KMS-11 (cell line): ENCODE data around the gene PLGRKT.

Source experiments
- H2AFZ ChIP-seq: fragments of 200-600 bp; sonication (generic); 2 replicates; pipeline ENCODE4 v1.6.1; 2016; ENCODE audit warnings: antibody characterized with exemption, mixed run types, low read depth
- H3K27ac ChIP-seq: fragments of 200-600 bp; sonication (generic); 2 replicates; pipeline ENCODE4 v1.6.1; 2016; ENCODE audit warnings: mild to moderate bottlenecking, mixed run types
- H3K27me3 ChIP-seq: fragments of 200-600 bp; sonication (generic); 2 replicates; pipeline ENCODE4 v1.6.1; 2017; ENCODE audit warnings: mild to moderate bottlenecking, low read depth, mixed run types, moderate library complexity; ENCODE audit not compliant: insufficient read depth
- H3K36me3 ChIP-seq: fragments of 200-600 bp; sonication (generic); 2 replicates; pipeline ENCODE4 v1.6.1; 2017; ENCODE audit warnings: mild to moderate bottlenecking, mixed run types; ENCODE audit not compliant: insufficient read depth
- H3K4me1 ChIP-seq: fragments of 200-600 bp; sonication (generic); 2 replicates; pipeline ENCODE4 v1.6.1; 2016; ENCODE audit warnings: mild to moderate bottlenecking, low read depth, mixed run types; ENCODE audit not compliant: poor library complexity, severe bottlenecking
- H3K4me2 ChIP-seq: fragments of 200-600 bp; sonication (generic); 2 replicates; pipeline ENCODE4 v1.7.0; 2016; ENCODE audit warnings: mild to moderate bottlenecking, mixed run types
- H3K4me3 ChIP-seq: fragments of 200-600 bp; sonication (generic); IDR thresholded peaks from 2 replicates; pipeline ENCODE4 v1.6.1; 2017; ENCODE audit warnings: low read depth, low read length, mixed read lengths; ENCODE audit not compliant: insufficient read depth
- H3K79me2 ChIP-seq: fragments of 200-600 bp; sonication (generic); 2 replicates; pipeline ENCODE4 v1.6.1; 2016; ENCODE audit warnings: low read depth, mixed run types; ENCODE audit not compliant: insufficient read depth
- H3K9ac ChIP-seq: fragments of 200-600 bp; sonication (generic); 2 replicates; pipeline ENCODE4 v1.6.1; 2016; ENCODE audit warnings: mild to moderate bottlenecking, mixed run types
- H4K20me1 ChIP-seq: fragments of 200-600 bp; sonication (generic); 2 replicates; pipeline ENCODE4 v1.6.1; 2016; ENCODE audit warnings: mild to moderate bottlenecking, mixed run types; ENCODE audit not compliant: insufficient read depth
- TF ChIP-seq, protein P1 (sequence below): fragments of 200-600 bp; sonication (generic); conservative IDR thresholded peaks from 2 replicates; pipeline ENCODE4 v1.6.1; 2017; ENCODE audit warnings: low read depth, mild to moderate bottlenecking, antibody characterized with exemption, low read length, moderate library complexity, mixed read lengths

PLGRKT gene

DNA sequence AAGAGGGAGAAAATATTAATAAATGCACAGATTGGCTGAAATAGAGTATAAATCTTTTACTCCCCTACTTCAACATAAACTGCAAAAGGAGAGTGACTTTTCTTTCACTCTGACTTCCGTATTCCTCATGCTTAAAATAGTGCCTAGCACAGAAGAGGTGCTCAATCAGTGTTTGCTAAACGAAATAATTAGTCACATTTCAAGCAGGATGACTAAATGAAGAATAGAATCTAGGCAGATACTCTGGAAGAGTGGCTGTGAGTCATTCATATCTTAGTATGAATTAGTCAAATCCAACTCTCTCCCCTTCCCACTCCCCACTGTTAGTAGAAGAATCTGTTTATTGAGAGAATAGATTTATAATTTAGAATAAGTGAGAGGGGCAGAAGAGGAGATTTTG, 17.5 kb upstream of the PLGRKT start:
- H3K9ac ChIP-seq = no peak overlapping the region
- H3K27me3 ChIP-seq = no peaks in the 10 kb centered on the region
- no peaks in the 10 kb centered on the region for H4K20me1 ChIP-seq
- H2AFZ ChIP-seq = no peak overlapping the region
- no peak overlapping the region for H3K27ac ChIP-seq
- H3K4me3 ChIP-seq = no peak overlapping the region
- H3K4me1 ChIP-seq = peaks cover 13% of the 10 kb centered on the region
- no peak overlapping the region for H3K4me2 ChIP-seq
- TF ChIP-seq, protein P1, sequence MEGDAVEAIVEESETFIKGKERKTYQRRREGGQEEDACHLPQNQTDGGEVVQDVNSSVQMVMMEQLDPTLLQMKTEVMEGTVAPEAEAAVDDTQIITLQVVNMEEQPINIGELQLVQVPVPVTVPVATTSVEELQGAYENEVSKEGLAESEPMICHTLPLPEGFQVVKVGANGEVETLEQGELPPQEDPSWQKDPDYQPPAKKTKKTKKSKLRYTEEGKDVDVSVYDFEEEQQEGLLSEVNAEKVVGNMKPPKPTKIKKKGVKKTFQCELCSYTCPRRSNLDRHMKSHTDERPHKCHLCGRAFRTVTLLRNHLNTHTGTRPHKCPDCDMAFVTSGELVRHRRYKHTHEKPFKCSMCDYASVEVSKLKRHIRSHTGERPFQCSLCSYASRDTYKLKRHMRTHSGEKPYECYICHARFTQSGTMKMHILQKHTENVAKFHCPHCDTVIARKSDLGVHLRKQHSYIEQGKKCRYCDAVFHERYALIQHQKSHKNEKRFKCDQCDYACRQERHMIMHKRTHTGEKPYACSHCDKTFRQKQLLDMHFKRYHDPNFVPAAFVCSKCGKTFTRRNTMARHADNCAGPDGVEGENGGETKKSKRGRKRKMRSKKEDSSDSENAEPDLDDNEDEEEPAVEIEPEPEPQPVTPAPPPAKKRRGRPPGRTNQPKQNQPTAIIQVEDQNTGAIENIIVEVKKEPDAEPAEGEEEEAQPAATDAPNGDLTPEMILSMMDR = no peak
- H3K79me2 ChIP-seq = no peaks in the 10 kb centered on the region
- H3K36me3 ChIP-seq = no peaks in the 10 kb centered on the region

DNA sequence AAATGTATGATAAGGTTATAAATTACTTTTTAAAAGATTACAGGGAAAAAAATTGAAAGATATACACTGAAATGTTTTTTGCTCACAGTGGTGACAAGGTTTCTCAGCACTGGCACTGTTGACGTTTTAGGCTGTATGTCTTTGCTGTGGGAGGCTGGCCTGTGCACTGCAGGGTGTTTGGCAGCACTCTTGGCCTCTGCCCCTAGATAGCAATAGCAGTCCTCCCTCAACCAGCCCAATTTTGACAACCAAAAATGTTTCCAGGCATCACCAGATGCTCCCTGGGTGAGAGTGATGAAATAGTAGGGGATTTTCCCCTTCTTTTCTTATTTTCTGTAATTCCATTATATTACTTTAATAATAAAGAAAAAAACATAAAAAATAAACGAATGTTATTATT, 15.9 kb upstream of the PLGRKT start:
- H3K4me3 ChIP-seq = no peak overlapping the region

DNA sequence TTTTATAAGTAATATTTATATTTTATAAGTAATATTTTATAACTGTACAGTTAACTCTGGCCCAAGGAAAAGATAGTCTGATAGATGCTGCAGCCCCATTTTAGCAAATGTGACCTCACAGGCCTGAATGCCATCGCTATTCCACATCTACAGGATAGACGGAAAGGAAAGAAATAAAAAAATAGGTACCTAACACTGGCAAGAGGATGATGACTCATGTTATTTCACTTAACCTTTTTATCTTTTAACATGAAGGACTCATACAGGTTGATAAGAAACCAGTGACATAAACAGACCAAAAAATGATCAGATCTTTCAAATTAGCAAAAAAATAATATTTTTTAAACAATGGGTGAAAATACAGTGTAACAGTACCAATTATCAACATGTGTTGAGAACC, 15.3 kb upstream of the PLGRKT start:
- H3K4me2 ChIP-seq = no peak overlapping the region
- no peak overlapping the region for H3K9ac ChIP-seq
- H3K4me1 ChIP-seq = peaks cover 17% of the 10 kb centered on the region

More for the DNA sequence above, 15.9 kb upstream of the PLGRKT start:
- H2AFZ ChIP-seq = no peak overlapping the region
- no peaks in the 10 kb centered on the region for H3K79me2 ChIP-seq
- H4K20me1 ChIP-seq = no peaks in the 10 kb centered on the region
- no peak overlapping the region for H3K27ac ChIP-seq
- H3K9ac ChIP-seq = no peak overlapping the region
- no peak overlapping the region for H3K4me2 ChIP-seq
- H3K4me1 ChIP-seq = peaks cover 17% of the 10 kb centered on the region
- no peaks in the 10 kb centered on the region for H3K27me3 ChIP-seq
- H3K36me3 ChIP-seq = no peaks in the 10 kb centered on the region
- TF ChIP-seq, protein P1 = no peak

DNA sequence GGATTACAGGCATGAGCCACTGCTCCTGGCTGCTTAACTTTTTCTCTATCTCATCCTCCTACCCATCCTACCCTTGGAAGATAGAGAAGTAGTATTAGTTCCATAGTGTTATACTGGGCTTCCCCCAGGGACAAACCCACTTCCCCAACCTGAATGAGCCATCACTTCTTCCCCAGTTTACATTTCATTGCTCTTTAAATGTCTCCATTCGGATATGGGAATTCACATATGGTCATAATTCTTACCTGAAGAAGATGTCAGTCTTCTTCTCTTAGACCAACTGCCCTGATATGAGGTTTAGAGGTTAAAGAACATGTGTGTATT, 14.5 kb upstream of the PLGRKT start:
- Histone ChIP-seq H3K9ac (no peak overlapping the region), H3K4me1 (peaks cover 17% of the 10 kb centered on the region), H3K36me3 (no peaks in the 10 kb centered on the region), H3K27me3 (no peaks in the 10 kb centered on the region), H4K20me1 (no peaks in the 10 kb centered on the region), H3K4me2 (no peak overlapping the region), H3K27ac (no peak overlapping the region), H3K4me3 (no peak overlapping the region), H3K79me2 (no peaks in the 10 kb centered on the region), H2AFZ (no peak overlapping the region)
- TF ChIP-seq, protein P1 = no peak

More for the DNA sequence above, 15.3 kb upstream of the PLGRKT start:
- H3K27me3 ChIP-seq = no peaks in the 10 kb centered on the region
- no peaks in the 10 kb centered on the region for H3K79me2 ChIP-seq
- no peaks in the 10 kb centered on the region for H3K36me3 ChIP-seq
- H3K27ac ChIP-seq = no peak overlapping the region
- H2AFZ ChIP-seq = no peak overlapping the region
- no peak overlapping the region for H3K4me3 ChIP-seq
- no peaks in the 10 kb centered on the region for H4K20me1 ChIP-seq
- TF ChIP-seq, protein P1 = no peak
